Measurements from ENCODE around the gene PTPDC1.

Gene PTPDC1

DNA sequence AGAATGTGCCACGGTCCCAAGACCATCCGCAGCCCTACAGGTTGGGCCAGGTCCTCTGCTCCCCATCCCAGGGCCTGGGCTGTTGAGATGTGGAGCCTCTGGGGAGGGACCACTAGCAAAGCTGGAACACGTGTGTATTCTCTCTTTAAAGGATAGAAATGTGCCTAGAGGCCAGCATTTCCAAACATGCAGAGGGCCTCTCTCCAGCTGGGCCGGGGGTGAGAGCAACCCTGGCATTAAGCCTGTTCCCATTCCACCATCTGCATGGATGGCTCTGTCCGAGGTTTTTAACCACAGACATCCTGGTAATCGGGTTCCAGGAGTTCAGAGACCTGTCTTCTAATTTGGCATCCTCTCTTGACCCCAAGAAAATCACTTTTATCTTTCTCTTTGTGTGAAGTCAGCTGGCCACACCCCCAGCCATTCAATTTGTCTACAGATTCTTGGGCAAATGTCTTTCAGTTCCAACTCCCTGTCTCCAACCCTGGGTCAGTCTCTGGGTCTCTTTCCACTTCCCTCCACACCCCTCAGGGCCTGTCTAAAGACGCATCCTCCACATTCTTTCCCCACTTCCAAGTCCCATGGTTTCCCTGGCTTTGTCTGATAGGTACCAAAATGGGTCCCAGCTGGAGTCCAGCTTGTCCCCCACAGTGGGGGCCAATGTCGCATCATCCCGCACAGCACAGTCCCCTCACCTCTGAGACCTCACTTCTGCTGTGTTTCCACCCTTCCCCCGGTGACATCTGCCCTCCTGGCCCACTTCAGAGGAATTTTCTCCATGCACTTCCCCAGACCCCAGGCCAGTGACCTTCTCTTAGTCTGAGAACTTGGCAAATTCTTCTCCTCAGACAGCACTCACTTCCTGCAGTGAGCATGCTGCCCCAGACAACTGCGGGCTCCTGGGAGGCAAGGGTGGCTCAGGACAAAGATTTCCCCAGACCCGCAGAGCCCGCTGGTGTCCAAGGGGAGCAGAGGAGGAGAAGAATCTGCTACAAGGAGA, 56.8 kb downstream of the PTPDC1 start:
- no peak for DNase-seq (ENCODE audit: low read depth)

DNA sequence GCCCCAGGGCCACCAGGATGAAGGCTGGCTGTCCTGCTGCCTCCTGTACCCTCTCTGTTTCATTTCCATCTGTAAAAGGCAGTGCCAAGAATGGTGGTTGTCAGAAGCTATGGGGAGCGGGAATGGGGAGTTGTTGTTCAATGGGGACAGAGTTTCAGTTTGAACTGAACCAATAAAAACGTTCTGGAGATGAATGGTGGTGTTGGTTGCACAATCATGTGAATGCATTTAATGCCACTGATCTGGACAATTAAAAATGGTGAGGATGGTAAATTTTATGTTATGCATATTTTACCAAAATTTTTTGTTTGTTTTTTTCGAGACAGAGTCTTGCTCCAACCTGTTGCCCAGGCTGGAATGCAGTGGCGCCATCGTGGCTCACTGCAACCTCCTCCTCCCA, 58.1 kb downstream of the PTPDC1 start:
- no peak for DNase-seq (ENCODE audit: low read depth)

DNA sequence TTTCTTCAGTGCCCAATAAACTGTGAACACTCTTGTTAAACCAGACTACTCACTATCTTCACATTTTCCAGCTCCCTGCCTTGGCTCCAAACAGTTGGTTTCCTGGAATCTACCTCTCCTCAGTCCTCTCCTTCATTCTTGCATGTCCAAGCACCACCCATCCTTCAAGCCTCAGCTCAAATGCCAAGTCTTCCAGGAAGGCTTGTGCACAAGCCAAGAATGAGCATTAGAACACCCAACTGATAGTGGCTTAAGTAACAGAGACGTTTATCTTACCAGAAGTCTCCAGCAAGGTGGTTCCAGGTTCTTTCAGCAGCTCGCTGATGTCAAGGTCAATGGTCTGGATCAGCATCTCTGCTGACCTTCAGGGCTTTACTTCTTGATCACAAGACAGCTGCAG, 60.1 kb downstream of the PTPDC1 start:
- no peak for DNase-seq (ENCODE audit: low read depth)

DNA sequence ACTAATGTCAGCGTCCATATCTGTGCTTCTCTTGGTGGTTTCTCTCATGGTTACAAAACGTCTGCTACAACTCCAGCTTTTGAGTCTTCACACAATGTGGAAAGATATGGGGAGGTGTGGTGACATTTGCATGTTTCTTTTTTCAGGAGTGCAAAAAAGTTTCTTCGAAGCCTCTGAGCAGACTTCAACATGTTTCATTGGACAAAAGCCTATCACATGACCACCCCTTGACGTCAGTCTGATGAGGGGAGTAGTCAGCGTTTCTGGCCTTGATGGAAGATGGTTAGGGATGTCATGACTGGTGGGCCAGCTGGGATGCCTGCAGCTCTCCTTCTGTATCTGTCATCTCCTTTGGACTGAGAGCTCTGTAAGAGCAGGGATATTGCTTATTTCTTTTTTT, 61.4 kb downstream of the PTPDC1 start:
- no peak for DNase-seq (ENCODE audit: low read depth)

DNA sequence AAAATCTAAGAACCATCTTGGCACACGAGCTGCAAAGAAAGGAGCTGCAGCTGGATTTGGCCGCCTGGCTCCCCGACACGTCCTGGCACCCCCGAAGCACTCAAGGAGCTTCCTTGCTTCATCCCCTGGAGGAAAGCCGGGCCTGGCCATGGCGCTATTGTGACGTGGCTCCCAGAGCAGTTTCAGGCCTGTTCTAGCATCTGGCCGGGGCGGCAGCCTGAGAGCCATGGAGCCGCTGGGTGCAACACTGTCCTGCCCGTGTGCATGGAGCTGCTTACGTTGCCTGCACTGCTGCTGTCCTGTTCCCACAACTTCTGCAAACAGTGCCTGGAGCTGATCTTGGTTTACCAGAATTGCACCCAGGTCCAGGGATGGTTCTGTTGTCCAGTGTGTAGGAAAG, 63.5 kb downstream of the PTPDC1 start:
- DNase-seq (ENCODE audit: low read depth) = no peak

DNA sequence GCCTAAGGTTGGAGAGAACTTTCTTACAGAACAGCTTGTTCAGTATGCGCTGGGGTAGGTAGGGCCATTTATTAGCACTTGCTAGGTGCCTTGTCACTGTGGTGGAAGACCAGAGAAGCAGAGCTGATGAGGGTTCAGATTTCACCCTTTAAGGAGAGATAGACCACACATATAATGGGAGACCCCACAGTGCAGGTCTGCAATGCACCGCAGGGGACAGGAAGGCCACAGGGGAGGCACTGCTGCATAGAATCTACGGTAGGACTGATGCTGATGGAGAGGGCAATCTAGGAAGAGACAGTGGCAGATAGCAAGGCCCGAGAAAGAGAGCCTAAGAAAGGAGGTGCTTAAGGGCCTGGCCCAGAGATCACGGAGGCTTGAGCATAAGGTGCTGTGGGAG, 64.2 kb downstream of the PTPDC1 start:
- no peak for DNase-seq (ENCODE audit: low read depth)

DNA sequence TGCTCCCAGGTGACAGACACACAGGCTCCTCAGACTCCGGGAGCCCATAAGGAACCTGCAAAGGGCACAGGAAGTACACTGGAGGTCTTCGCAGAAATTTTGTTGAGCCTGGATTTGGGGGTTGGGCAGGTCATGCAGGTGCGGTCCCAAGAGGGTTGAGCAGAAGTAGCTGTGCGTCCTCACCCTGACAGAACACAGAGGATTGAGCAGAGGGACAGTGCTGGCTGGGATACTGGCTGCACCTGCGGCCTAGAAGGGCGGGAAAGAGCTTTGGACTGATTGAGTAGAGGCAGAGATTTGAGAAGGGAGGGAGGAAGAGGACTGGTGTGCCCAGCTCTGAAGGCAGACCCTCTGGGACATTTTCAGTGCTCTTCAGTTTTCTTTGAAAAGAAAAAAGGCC, 65.4 kb downstream of the PTPDC1 start:
- DNase-seq (ENCODE audit: low read depth) = no peak

DNA sequence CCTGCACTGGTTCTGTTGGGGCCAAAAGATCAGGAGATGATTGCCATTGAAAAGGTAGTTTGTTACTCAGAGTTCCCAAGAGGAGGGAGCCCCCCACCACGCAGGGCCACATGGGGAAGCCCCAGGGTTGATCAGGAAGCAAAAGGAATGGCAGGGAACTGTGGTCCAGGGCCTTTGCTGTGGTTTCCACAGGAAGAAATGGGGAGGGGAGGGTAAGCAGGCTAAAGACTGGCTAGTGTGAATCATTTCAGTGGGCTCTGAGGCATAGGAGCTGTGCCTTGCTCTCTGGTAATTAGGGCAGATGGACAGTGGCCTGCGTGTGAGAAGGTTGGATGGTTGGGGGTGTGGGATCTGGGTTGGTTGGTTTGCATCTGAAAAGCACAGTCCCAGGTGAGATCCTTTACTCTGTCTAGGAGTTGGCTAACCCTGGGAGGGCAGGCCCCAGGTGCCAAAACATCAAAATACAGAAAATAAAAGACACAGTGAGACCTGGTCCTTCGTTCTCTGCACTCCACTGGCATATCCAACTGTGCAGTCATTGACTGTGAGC, 66.1 kb downstream of the PTPDC1 start:
- no peak for DNase-seq (ENCODE audit: low read depth)

DNA sequence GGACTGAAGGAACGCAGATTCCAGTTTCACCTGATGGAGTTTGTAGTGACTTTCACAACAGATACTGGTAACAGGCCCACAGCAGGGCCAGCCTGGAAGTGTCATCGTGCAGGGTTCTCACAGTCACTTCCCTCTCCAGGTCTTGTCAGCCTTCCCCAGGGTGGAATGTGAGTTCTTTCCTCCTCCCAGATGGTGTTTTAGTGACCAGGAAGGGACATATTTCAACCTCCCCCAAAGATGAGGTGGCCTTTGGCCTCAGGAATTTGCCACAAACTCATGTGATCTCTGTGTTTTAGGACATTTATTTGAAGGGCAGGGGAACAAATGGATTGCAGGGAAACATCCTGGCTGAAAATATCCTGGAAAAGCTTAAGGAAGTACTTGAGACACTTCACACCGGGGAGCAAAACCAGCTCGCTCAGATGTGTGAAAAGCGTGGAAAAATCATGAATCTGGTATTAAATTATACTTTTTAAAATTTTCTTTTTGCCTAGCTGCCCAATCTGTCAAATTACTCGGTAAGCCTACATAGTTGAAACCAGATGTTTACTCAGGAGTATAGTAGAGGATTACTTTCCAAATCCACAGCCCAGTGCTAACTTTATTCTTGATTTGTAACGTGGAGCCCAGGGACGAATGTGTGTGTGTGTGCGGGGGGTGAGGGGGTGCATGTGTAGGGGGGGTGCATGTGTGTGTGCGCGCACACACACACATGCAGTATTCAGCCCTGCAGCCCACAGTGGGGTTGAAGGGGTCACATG, 66.8 kb downstream of the PTPDC1 start:
- no peak for DNase-seq (ENCODE audit: low read depth)

DNA sequence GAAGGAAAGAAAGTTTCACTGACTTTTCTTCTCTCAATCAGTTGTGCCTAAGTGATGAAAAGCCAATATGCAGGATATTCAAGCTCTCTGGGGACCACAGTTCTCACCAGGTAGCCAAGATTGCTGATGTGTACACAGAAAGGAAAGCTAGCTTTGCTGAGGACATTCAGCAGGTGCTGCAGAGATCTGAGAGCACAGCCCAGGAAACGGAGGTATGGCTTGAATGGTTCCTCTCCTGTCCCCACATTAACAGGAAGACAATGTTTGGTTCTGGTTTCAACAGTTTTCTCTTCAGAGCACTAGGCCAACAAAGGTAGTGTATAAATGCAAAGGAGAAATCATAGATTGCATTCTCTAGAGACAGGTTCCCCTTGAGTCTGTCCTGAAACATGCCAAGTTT, 69.6 kb downstream of the PTPDC1 start:
- DNase-seq (ENCODE audit: low read depth) = no peak

DNA sequence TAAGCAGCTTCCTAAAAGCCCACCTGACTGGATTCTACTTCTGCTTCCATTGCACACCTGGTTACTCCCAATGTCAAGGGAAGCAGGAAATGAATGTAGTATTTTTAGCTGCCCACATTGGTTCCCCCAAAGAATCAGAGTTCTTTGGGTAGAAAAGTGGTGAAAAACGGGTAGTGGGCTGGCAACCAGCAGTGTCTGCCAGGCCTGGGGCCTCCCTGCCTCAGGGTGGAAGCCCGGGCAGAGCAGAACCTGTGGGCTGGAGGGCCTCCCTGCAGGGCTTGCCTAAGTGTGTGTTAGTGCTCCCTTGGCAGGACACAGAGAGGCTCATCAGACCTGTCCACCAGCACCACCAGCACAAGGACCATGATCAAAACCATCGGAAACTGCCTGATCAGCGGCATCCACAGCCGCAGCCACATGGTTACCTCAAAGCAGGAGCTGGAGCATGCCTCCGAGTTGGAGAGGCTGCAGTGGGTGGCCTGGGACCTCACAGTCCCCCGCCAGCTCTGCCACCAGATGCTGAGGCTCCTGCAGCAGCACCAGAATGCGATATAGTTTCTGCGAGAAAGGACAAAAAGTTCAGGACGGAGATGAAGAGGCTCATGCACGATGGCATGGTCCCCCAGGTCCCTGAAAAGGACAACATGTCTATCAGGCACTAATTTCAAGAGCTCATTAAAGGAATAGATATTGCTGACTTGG, 72.2 kb downstream of the PTPDC1 start:
- no peak for DNase-seq (ENCODE audit: low read depth)

DNA sequence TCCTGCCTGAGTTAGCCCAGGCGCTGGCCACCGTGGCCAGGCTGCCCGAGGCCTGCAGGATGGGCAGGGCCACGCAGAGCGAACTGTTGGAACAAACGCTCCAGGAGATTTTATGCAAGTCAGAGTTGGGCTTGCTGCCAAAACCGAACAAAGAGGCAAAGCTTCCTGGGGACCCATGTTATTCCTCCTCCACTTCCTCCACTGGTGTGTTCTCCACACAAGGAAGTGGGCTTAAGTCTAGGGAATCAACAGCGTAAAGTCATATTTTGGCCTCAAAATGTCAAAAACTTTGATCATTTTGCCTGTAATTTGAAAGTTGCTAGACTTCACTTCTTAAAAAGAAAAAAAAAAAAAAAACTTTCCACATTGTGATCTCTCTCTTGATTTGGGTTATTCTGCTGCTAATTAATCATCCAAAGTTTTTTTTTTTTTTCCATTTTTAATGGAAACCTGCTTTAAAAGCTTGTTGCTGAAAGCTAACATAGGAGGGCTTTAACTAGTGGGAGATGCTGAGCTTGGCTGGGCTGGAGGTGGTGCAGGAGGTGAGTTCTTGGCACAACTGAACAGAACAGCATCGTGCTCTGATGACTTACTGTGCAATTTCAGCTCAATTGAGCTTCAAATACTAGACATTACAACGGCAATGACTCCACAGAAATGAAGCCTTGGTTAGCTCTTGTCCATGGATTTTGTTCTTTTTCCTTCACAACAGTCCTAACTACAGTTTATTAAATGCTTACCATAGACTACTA, 73.0 kb downstream of the PTPDC1 start:
- no peak for DNase-seq (ENCODE audit: low read depth)
